Small intestine (tissue), 7 donors: ENCODE results near the gene LAP3. TPM values are rescaled to one million over a fixed set of nuclear protein-coding genes. Genes with fewer than 3 reads are reported as not detected.
"Not testable (repeated sequence)": the region's sequence is repeated elsewhere in the genome, so short reads cannot be mapped to it uniquely, and the experiment has no call there.

Experiments used
- DNase-seq, 2 donors: peaks; one replicate each; pipeline versions ENCODE4 v3.0.0 to v3.0.0-alpha.2; 2013
- FAIRE-seq: peaks from 2 replicates; lab custom pipeline; 2012; peaks lifted over from hg19 to GRCh38; lab: Jason Lieb, UNC
- H3K27ac ChIP-seq, 3 donors: one replicate each; pipeline ENCODE4 v1.5.1; 2013; ENCODE audit warnings: low read length in 2 of 3, mild to moderate bottlenecking in 2 of 3, control low read depth in 1 of 3, inconsistent platforms in 1 of 3, low read depth in 1 of 3, moderate library complexity in 1 of 3
- H3K27me3 ChIP-seq, 3 donors: one replicate each; pipeline ENCODE4 v1.6.1; 2013; ENCODE audit warnings: low read length in 3 of 3, inconsistent platforms in 1 of 3; ENCODE audit not compliant: control insufficient read depth in 3 of 3, insufficient read depth in 3 of 3
- H3K36me3 ChIP-seq, 3 donors: one replicate each; pipeline ENCODE4 v1.6.1; 2013; ENCODE audit warnings: low read length in 3 of 3, inconsistent platforms in 1 of 3, low read depth in 1 of 3, mild to moderate bottlenecking in 1 of 3, moderate library complexity in 1 of 3; ENCODE audit not compliant: control insufficient read depth in 3 of 3, insufficient read depth in 2 of 3
- H3K4me1 ChIP-seq, 3 donors: one replicate each; pipeline ENCODE4 v1.6.1; 2013; ENCODE audit warnings: low read length in 2 of 3, inconsistent platforms in 1 of 3, low read depth in 1 of 3, mild to moderate bottlenecking in 1 of 3, moderate library complexity in 1 of 3; ENCODE audit not compliant: control insufficient read depth in 3 of 3, insufficient read depth in 2 of 3
- H3K4me3 ChIP-seq, 3 donors: one replicate each; pipeline ENCODE4 v1.5.1; 2013; ENCODE audit warnings: low read length in 3 of 3, control low read depth in 1 of 3, inconsistent platforms in 1 of 3, low read depth in 1 of 3, mild to moderate bottlenecking in 1 of 3, moderate library complexity in 1 of 3
- H3K9me3 ChIP-seq, 2 donors: one replicate each; pipeline ENCODE4 v1.6.1; 2013; ENCODE audit warnings: low read depth in 1 of 2, low read length in 1 of 2; ENCODE audit not compliant: control insufficient read depth in 2 of 2, insufficient read depth in 1 of 2
- WGBS, 3 donors: extraction: QIAGEN DNeasy Blood & Tissue Kit; methylation state at CpG; one replicate each; pipeline ENCODE4 v1.1.7; 2013; 5-methylcytosine and 5-hydroxymethylcytosine counted together
- polyA plus RNA-seq, 4 donors: library from polyadenylated mRNA; stranded (reverse) in 3 of 4; unstranded in 1 of 4; fragments of 200-250 nt in 3 of 4; fragments of 120-200 nt in 1 of 4; gene quantifications; one replicate each; pipeline versions ENCODE4 v1.2.1 to v1.2.3, GENCODE V29; 2013
- donor health status: healthy with polysubstance abuse.
- donor health status: control.
- donor health status: control.
- donor health status: Bipolar disorder and iron deficiency.
- donor health status: healthy.

Gene LAP3
- polyA plus RNA-seq, 4 donors: 55.9 to 113 (median 69.0) TPM

DNA sequence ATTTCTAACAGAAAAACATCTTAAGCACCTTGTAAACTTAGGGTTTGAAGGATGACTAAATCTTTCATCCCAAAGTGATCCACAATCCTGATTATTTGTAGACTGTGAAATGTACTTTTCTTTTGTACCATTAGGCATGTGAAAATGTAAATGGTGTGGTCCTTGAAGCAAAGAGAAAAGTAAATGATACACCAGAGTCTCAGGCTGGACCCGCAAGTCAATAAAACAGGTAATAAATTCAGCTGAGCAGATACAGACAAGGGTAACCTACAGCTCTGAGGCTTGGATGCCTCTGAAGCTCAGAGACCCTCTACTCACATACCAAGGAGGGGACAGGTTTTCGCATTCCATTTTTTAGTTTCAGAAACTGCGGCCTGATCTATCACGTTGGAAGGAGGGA is 2.8 kb upstream of the LAP3 start:
- FAIRE-seq (no peak), DNase-seq (peak in 1 of 2 donors; percentile 28)
- Histone ChIP-seq H3K27me3 (no peaks in the 10 kb centered on the region), H3K4me3 (no peak overlapping the region), H3K4me1 (peaks cover 2 to 9% (median 3%) of the 10 kb centered on the region in 3 donors), H3K9me3 (peaks cover 0 to 3% of the 10 kb centered on the region in 2 donors), H3K27ac (no peak overlapping the region), H3K36me3 (no peaks in the 10 kb centered on the region)
- WGBS, 3 donors: 86 to 91% (median 91%) methylated on average over 4 of the region's 4 CpGs

DNA sequence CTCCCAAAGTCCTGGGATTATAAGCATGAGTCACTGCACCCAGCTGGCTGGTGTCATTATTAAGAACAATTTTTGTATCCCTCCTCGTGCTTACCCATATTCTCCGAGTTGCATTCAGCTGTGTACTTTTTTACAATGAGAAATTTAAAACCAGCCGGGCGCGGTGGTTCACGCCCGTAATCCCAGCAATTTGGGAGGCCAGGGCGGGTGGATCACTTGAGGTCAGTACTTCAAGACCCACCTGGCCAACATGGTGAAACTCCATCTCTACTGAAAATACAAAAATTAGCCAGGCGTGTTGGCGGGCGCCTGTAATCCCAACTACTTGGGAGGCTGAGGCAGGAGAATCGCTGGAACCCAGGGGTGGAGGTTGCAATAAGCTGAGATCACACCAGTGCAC is 1.8 kb upstream of the LAP3 start:
- DNase-seq, FAIRE-seq, H3K27me3 ChIP-seq, H3K4me3 ChIP-seq, H3K27ac ChIP-seq, H3K36me3 ChIP-seq, H3K9me3 ChIP-seq: not testable (repeated sequence)
- 84 to 95% (median 91%) methylated on average over 12 of the region's 12 CpGs for WGBS, 3 donors
- peaks cover 6 to 11% (median 6%) of the 10 kb centered on the region in 3 donors for H3K4me1 ChIP-seq

GRCh38 chr4:17577665-17578481 is 875 bp downstream of the LAP3 start:
- Histone ChIP-seq H3K4me1 (peaks cover 6 to 14% (median 9%) of the 10 kb centered on the region in 3 donors), H3K4me3 (peak overlapping the region; percentile 77 to 92 (median 88)), H3K27me3 (no peaks in the 10 kb centered on the region), H3K27ac (peak overlapping the region; percentile 93 to 99 (median 97)), H3K36me3 (peaks cover 3 to 17% (median 5%) of the 10 kb centered on the region in 3 donors), H3K9me3 (peaks cover 0 to 2% of the 10 kb centered on the region in 2 donors)
- WGBS, 3 donors: 0 to 3% (median 0%) methylated on average over 33 of the region's 33 CpGs
- no peak for FAIRE-seq
- peak; percentile 54 to 70 for DNase-seq

DNA sequence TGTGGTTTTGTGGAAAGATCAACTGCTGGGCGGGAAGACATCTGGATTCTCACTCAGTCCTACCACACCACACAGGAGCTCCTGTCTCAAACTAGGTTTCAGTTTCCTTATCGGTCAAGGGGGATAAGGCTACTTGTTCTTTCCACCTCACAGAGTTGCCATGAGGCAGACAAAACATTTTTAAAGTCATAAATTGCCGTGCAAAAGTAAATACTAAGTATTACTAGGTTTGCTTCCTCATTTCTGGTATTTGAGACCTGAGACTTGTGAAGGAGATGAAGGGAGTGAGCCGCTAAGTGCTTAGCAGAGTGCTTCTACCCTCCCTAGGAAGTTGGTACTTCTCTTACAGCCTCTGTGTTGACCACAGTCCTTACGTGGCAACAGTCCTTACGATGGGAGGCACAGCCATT is 1.5 kb downstream of the LAP3 start:
- Histone ChIP-seq H3K27ac (peak overlapping the region; percentile 93 to 99 (median 97)), H3K36me3 (peaks cover 7 to 22% (median 9%) of the 10 kb centered on the region in 3 donors), H3K9me3 (no peaks in the 10 kb centered on the region), H3K4me1 (peaks cover 6 to 14% (median 11%) of the 10 kb centered on the region in 3 donors), H3K27me3 (no peaks in the 10 kb centered on the region), H3K4me3 (peak overlapping the region; percentile 77 to 92 (median 88))
- peak; percentile 51 to 63 for DNase-seq
- WGBS, 3 donors: 14 to 24% (median 14%) methylated on average over 6 of the region's 6 CpGs
- no peak for FAIRE-seq

GRCh38 chr4:17580969-17581368 is 4.0 kb downstream of the LAP3 start:
- Histone ChIP-seq H3K36me3 (peaks cover 19 to 44% (median 21%) of the 10 kb centered on the region in 3 donors), H3K27me3 (no peaks in the 10 kb centered on the region), H3K27ac (no peak overlapping the region), H3K9me3 (no peaks in the 10 kb centered on the region), H3K4me1 (peaks cover 6 to 14% (median 11%) of the 10 kb centered on the region in 3 donors), H3K4me3 (no peak overlapping the region)
- 62 to 91% (median 85%) methylated on average over 7 of the region's 7 CpGs for WGBS, 3 donors
- DNase-seq (no peak), FAIRE-seq (no peak)

DNA sequence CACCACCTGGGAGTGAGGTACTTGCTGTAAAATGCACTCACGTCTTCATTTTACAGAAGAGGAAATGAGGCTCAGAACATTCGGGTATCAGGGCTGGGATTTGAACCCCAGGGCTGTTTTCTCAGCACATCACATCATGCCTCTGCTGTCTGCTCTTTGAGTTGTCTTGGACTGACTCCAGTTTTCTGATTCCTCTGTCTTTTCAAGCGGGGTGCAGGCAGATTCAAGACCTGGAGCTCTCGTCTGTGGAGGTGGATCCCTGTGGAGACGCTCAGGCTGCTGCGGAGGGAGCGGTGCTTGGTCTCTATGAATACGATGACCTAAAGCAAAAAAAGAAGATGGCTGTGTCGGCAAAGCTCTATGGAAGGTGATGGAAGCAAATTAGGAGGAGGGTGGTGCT is 6.3 kb downstream of the LAP3 start:
- no peak overlapping the region for H3K4me3 ChIP-seq
- DNase-seq (no peak), FAIRE-seq (no peak)
- WGBS, 3 donors: 92 to 94% (median 94%) methylated on average over 9 of the region's 9 CpGs
- no peaks in the 10 kb centered on the region for H3K9me3 ChIP-seq
- peaks cover 6 to 12% (median 11%) of the 10 kb centered on the region in 3 donors for H3K4me1 ChIP-seq
- peaks cover 19 to 58% (median 25%) of the 10 kb centered on the region in 3 donors for H3K36me3 ChIP-seq
- no peaks in the 10 kb centered on the region for H3K27me3 ChIP-seq
- H3K27ac ChIP-seq: peak overlapping the region in 1 of 3 donors; percentile 10

DNA sequence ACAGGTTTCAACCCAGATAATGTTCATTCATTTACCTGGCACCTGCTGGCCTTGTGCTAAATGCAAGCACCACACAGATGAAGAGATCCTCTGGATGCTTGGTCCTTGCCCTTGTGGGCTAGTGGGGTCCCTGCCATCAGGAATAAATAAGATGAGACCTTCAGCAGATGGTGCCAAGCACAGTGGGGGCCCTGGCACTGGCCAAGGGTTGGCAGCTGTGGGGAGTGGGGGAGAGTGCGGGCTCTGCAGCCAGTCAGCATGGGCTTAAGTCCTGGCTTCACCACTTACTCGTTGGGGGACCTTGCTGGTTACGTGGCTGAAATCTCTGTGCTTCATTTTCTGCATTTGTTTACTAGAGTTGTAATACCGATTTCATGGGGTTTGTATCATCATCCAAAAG is 6.9 kb downstream of the LAP3 start:
- H3K9me3 ChIP-seq: no peaks in the 10 kb centered on the region
- no peak for FAIRE-seq
- H3K27ac ChIP-seq: no peak overlapping the region
- H3K4me3 ChIP-seq: no peak overlapping the region
- 94 to 96% (median 96%) methylated on average over 4 of the region's 4 CpGs for WGBS, 3 donors
- no peak for DNase-seq
- H3K4me1 ChIP-seq: peaks cover 4 to 11% (median 5%) of the 10 kb centered on the region in 3 donors
- peaks cover 19 to 62% (median 25%) of the 10 kb centered on the region in 3 donors for H3K36me3 ChIP-seq
- H3K27me3 ChIP-seq: no peaks in the 10 kb centered on the region

GRCh38 chr4:17584521-17585213 is 7.7 kb downstream of the LAP3 start:
- 92 to 93% (median 92%) methylated on average over 10 of the region's 10 CpGs for WGBS, 3 donors
- Histone ChIP-seq H3K27ac (no peak overlapping the region), H3K4me3 (no peak overlapping the region), H3K36me3 (peaks cover 22 to 62% (median 25%) of the 10 kb centered on the region in 3 donors), H3K9me3 (no peaks in the 10 kb centered on the region), H3K27me3 (no peaks in the 10 kb centered on the region), H3K4me1 (peaks cover 2 to 7% (median 4%) of the 10 kb centered on the region in 3 donors)
- FAIRE-seq (no peak), DNase-seq (no peak)
